Upper lobe of right lung (tissue), 1 donor: ENCODE measurements around the gene SLMAP. TPM values are rescaled to one million over a fixed set of nuclear protein-coding genes. Genes with fewer than 3 reads are reported as not detected.

Experiments
- ATAC-seq: fragments of 200-7000 bp; cut with Tn5 transposase; one replicate; pipeline ENCODE4 v1.9.1; 2020; ENCODE audit warnings: mild to moderate bottlenecking, moderate library complexity
- DNase-seq: peaks from one replicate; pipeline ENCODE4 v3.0.0-alpha.2; 2020
- H3K27ac ChIP-seq: fragments of 200-600 bp; one replicate; pipeline ENCODE4 v1.8.0; 2022
- H3K27me3 ChIP-seq: fragments of 200-600 bp; one replicate; pipeline ENCODE4 v1.8.0; 2022; ENCODE audit warnings: mild to moderate bottlenecking
- H3K36me3 ChIP-seq: fragments of 200-600 bp; one replicate; pipeline ENCODE4 v1.8.0; 2022
- H3K4me1 ChIP-seq: fragments of 200-600 bp; one replicate; pipeline ENCODE4 v1.8.0; 2022
- H3K4me3 ChIP-seq: fragments of 200-600 bp; one replicate; pipeline ENCODE4 v1.8.0; 2022; ENCODE audit warnings: mild to moderate bottlenecking
- H3K9me3 ChIP-seq: fragments of 200-600 bp; one replicate; pipeline ENCODE4 v1.8.0; 2022
- intact Hi-C: fragments of 100-400 bp; cut with DNase I; formaldehyde crosslinking; loops from one replicate; pipeline ENCODE4 v1.11.0; 2022
- total RNA-seq: library from RNA; stranded (reverse); fragmentation: NEBNext Ultra II Directional; extraction: Animal tissue kit (Norgen Biotek cat#: 25700); gene quantifications from one replicate; pipeline ENCODE4 v1.2.1, GENCODE V29; 2021
- TF ChIP-seq, protein P1 (sequence below): fragments of 200-600 bp; IDR thresholded peaks from one replicate; pipeline ENCODE4 v1.8.0; 2022; ENCODE audit warnings: antibody characterized with exemption
- donor health status: DM: no; HTN: yes; CAD: no; lungs with severe emphysema.

SLMAP gene
- total RNA-seq, 1 donor from 2014 or later = 65.2 TPM

DNA sequence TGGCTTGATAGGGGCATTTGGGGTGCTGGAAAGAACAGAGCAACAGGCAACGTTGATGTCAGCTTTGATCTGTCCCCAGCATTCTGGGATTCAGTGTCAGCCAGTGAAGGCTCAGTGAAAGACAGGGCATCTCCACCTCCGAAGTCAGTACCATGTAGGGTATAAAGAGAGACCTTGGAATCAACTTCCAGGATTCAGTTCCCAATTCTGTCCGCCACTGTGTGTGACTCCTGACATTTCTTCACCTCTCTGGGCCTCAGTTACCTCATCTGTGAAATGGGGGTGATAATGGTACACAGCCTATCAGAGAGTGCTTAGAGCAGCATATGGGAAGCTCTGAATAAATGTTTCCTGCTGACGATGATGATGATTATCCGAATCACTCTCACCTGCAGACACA lies 196.5 kb downstream of the SLMAP start:
- intact Hi-C loops = no loop called here
- no peaks in the 10 kb centered on the region for H3K9me3 ChIP-seq
- ATAC-seq (no peak), DNase-seq (peak; percentile 6)
- no peaks in the 10 kb centered on the region for H3K36me3 ChIP-seq
- no peak overlapping the region for H3K27ac ChIP-seq
- H3K4me3 ChIP-seq = no peak overlapping the region
- TF ChIP-seq, protein P1, sequence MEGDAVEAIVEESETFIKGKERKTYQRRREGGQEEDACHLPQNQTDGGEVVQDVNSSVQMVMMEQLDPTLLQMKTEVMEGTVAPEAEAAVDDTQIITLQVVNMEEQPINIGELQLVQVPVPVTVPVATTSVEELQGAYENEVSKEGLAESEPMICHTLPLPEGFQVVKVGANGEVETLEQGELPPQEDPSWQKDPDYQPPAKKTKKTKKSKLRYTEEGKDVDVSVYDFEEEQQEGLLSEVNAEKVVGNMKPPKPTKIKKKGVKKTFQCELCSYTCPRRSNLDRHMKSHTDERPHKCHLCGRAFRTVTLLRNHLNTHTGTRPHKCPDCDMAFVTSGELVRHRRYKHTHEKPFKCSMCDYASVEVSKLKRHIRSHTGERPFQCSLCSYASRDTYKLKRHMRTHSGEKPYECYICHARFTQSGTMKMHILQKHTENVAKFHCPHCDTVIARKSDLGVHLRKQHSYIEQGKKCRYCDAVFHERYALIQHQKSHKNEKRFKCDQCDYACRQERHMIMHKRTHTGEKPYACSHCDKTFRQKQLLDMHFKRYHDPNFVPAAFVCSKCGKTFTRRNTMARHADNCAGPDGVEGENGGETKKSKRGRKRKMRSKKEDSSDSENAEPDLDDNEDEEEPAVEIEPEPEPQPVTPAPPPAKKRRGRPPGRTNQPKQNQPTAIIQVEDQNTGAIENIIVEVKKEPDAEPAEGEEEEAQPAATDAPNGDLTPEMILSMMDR = no peak
- peaks cover 24% of the 10 kb centered on the region for H3K4me1 ChIP-seq
- no peaks in the 10 kb centered on the region for H3K27me3 ChIP-seq

DNA sequence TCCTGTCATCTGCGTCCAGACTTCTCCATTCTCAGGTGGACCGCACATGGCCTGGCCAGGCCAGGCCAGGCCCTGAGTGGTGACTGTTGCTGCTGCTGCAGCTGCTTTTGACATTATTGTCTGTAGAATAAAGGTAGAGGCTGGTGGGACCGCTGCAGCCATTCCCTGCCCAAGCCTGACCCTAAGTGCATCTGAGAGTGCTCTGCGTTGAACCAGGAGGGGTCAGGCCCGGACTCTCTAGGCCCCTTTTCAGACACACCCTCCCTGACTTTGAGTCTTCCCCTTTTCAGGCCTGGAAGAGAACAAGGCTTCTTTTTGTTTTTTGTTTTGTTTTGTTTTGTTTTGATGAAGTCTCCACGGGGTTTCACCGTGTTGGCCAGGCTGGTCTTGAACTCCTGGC lies 197.5 kb downstream of the SLMAP start:
- no peaks in the 10 kb centered on the region for H3K27me3 ChIP-seq
- intact Hi-C loops = no loop called here
- peaks cover 26% of the 10 kb centered on the region for H3K4me1 ChIP-seq
- H3K9me3 ChIP-seq = no peaks in the 10 kb centered on the region
- ATAC-seq (no peak), DNase-seq (no peak)
- H3K36me3 ChIP-seq = no peaks in the 10 kb centered on the region
- H3K4me3 ChIP-seq = no peak overlapping the region
- no peak overlapping the region for H3K27ac ChIP-seq
- TF ChIP-seq, protein P1 = no peak

DNA sequence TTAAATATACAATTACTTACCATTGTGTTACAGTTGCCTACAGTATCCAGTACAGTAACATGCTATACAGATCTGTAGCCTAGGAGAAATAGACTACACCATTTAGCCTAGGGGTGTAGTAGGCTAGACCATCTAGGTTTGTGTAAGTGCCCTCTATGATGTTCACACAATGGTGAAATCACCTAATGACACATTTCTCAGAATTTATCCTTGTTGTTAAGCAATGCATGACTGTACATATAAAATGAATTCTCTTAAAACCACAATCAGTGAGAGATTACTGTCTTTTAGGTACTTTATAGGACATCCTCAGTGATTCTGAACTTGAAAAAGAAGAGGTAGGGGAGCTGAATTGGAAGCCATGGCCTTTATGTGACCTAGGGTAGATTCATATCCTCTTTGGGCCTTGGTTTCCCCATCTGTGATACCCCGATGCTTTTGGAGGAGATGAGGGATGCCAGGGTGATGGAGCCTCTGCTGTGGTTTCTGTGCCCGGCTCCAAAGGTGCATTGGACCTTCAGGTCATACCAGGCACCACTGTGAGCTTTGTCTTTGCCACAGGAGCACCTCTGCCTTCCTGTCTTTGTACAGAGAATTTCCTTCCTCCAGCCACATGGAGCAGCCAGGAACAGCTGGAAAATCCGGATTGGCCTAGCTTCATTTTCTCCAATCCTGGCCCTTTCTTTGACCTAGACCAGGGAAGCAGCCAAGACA lies 200.2 kb downstream of the SLMAP start:
- Histone ChIP-seq H3K36me3 (no peaks in the 10 kb centered on the region), H3K27me3 (no peaks in the 10 kb centered on the region), H3K27ac (no peak overlapping the region), H3K4me1 (peaks cover 34% of the 10 kb centered on the region), H3K9me3 (no peaks in the 10 kb centered on the region), H3K4me3 (no peak overlapping the region)
- intact Hi-C loops = no loop called here
- DNase-seq (no peak), ATAC-seq (no peak)
- TF ChIP-seq, protein P1 = no peak

DNA sequence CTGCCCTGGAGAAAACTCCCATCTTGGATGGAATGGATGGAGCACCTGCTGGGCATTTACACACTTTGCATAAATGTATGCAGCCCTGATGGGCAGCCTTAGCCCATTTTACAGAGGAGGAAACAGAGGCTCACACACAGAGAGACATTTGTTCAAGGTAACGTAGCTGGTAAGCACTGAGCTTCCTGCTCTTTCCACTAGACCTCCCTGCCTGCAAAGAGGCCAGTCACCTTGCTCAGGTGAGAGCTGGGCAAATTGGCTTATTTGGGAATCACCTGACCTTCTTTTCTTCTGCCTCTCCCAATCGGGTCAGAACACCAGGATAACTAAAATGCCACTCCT lies 200.7 kb downstream of the SLMAP start:
- Histone ChIP-seq H3K27ac (no peak overlapping the region), H3K4me3 (no peak overlapping the region), H3K9me3 (no peaks in the 10 kb centered on the region), H3K36me3 (no peaks in the 10 kb centered on the region), H3K4me1 (peaks cover 29% of the 10 kb centered on the region), H3K27me3 (no peaks in the 10 kb centered on the region)
- TF ChIP-seq, protein P1 = no peak
- intact Hi-C loops = no loop called here
- ATAC-seq = no peak
- DNase-seq = no peak

DNA sequence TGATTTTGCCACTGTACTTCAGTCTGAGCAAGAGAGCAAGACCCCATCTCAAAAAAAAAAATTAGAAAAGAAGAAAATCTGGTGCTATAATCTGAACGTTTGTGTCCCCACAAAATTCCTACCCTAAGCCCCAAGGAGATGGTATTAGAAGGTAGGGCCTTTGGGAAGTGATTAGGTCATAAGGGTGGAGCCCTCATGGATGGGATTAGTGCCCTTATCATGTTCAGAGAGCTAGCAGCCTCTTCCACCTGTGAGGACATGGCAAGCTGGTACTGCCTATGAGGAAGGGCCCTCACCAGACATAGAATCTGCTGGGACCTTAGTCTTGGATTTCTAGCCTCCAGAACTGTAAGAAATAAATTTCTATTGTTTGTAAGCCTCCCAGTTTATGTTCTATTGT lies 201.7 kb downstream of the SLMAP start:
- no peaks in the 10 kb centered on the region for H3K27me3 ChIP-seq
- peaks cover 24% of the 10 kb centered on the region for H3K4me1 ChIP-seq
- ATAC-seq (no peak), DNase-seq (no peak)
- intact Hi-C loops = no loop called here
- H3K36me3 ChIP-seq = no peaks in the 10 kb centered on the region
- TF ChIP-seq, protein P1 = no peak
- no peak overlapping the region for H3K4me3 ChIP-seq
- no peak overlapping the region for H3K27ac ChIP-seq
- H3K9me3 ChIP-seq = no peaks in the 10 kb centered on the region
